GM19395 (cell line): ENCODE results near the gene ZNF629.
"Not testable (repeated sequence)": the region's sequence is repeated elsewhere in the genome, so short reads cannot be mapped to it uniquely, and the experiment has no call there.

ENCODE experiments used
- ATAC-seq: cut with Tn5 transposase; IDR thresholded peaks from one replicate; pipeline ENCODE4 v1.9.1; 2021; ENCODE audit warnings: mild to moderate bottlenecking, moderate library complexity; ENCODE audit not compliant: unreplicated experiment

The ZNF629 gene

GRCh38 chr16:30786936-30787612 lies at the start of gene ZNF629:
Gene ZNF629, minus strand, starts transcription at chr16:30787205. Its CDS starts 2,723 bp downstream, at chr16:30784482.
- ATAC-seq: no peak

DNA sequence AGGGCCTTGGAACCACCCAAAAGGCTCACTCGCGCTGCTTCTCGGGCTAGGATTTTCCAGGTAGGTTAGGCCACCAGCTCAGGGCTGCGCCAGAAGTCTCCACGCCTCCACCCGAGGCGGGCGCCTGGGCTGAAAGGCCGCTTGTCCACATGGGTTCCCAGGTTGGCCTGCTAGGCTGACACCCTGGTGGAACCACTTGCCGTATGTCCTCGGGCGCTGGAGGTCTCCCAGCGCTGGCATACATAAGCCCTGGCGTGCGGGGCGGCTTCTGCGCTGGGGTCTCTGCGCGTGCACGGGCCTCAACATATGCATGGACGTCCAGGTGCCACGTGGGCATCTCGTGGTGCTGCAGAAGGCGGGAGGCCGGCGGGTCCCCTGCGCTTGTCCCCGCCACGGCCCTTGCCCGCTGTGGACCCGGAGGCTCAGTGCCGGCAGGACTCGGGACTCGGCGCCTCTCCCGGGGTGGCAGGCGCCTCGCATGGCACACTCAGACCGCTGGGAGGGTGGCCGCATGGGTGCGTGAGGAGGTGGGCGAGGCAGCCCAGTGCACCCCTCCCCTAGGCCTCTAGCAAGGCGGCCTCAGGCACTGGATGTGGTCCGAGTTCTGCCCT lies 47.2 kb upstream of the ZNF629 start:
- no peak for ATAC-seq

DNA sequence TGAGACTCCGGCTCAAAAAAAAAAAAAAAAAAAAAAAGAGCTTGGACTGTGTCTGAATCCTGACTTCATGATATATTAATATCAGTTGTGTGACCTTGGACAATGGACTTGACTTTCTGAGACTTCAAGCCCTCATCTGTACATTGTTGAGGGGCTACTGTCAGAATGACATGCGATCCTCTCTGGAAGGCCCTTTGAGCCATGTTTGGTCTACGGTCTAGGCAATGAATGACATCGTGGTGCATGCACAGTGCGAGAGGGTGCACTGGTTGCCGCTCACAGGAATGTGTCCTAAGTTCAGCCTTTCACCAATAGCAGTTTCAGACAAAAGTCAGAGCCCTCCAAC lies 43.0 kb upstream of the ZNF629 start:
- no peak for ATAC-seq

DNA sequence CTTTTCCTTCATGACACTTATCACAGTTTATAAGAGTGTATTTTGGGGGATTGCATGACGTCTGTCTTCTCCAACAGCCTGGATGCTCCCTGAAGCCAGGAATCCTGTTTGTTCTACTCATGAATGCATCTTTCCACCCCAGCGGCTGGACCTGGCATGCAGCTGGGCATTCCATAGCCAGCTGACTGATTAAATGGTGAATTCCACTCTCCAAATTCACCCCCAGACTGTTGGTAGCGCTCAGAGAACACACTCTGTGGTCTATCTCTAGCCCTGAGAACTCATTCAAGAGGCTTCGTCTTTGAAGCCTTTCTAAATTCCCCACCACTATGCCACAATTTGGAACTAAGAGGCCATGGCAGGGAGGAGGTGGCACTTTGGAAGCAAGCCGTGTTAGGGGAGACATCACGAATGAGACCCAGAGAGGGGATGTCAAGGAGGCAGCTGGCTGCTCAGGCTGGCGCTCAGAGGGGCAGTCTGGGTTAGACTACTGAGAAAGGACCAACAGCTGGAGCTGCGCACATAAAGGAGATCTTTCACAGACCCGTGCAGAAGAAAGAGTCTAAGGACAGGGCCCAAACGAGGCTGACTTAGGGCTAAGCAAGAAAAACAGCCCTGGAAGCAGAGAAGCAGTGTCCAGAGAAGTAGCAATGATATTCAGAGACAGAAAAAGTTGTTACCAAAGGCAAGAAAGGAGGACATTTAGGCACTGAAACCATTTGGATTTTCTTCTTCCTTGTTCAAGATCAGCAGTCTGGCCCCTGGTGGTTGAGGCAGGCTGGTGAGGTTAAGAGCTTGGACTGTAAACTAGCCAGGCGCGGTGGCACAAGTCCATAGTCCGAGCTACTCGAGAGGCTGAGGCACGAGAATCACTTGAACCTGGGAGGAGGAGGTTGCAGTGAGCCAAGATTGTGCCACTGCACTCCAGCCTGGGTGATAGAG lies 42.4 kb upstream of the ZNF629 start:
- no peak for ATAC-seq

DNA sequence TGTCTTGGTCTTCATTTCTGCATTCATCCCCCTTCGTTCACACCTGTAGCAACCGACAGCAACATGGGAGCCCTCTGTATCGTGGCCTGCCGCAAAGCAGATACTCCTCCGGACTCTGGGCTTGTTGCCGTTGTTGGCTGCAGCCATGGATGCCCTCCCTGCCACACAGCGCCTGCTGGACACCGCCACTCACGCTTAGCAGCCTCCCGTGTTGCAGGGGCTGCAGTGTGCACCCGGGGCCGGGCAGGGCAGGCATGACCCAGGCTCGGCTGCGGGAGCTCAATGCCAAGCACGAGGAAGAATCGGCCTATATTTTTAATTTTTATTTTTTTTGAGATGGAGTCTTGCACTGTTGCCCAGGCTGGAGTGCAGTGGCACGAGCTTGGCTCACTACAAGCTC lies 34.9 kb upstream of the ZNF629 start:
- no peak for ATAC-seq

DNA sequence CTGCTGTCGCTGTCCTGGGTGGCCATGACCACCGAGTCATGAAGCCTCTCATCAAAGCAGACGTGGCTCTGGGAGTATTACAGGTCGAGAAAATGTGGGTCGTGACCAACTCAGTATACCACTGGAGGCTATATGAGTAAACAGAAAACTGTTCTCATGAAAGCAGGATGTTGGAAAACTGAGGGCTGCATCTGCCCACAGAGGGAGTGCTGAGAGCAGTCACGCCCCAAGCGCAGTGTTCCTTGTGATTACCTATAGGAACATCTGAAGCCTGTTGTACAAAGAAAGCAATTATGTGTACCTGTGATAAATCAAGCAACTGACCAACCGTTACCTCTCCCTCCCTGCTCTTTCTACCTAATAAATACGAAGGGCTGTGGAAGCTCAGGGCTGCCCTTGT lies 34.4 kb upstream of the ZNF629 start:
- ATAC-seq: not testable (repeated sequence)

DNA sequence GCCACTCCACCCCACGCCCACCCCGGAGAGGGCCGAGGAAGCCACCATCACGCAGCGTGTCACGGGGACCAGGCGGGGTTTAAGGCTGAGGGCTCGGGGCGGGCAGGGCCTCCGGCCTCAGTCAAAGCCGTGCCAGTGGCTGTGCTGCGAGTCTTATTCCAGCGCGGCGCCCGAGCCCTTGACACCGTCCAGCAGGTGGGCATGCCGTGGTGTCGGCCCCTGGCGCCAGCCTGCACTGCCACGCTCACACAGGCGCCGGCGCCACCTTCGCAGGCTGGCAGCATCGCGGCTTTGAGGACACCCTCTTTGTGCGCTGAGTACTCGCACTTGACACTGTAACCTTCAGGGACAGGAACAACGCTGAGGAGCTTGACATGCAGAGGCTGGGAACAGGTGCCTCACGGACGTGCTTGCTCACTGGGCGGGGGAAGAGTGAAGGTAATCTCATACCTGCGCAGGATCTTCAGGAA lies 34.0 kb upstream of the ZNF629 start:
- ATAC-seq: no peak

DNA sequence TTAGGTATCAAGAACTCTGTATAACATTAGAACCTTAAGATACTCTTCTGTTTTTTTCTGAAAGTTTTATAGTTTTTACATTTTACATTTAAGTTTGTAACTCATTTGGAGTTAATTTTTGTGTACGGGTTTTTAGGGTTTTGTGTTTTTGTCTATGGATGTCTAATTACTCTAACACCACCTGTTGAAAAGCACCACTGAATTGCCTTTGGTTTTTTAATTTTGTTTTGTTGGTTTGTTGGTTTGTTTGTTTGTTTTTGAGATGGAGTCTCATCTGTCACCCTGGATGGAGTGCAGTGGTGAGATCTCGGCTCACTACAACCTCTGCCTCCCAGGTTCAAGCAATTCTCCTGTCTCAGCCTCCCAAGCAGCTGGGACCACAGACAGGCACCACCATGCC lies 29.8 kb upstream of the ZNF629 start:
- no peak for ATAC-seq

GRCh38 chr16:30813821-30814189 lies 26.8 kb upstream of the ZNF629 start:
- ATAC-seq: no peak

DNA sequence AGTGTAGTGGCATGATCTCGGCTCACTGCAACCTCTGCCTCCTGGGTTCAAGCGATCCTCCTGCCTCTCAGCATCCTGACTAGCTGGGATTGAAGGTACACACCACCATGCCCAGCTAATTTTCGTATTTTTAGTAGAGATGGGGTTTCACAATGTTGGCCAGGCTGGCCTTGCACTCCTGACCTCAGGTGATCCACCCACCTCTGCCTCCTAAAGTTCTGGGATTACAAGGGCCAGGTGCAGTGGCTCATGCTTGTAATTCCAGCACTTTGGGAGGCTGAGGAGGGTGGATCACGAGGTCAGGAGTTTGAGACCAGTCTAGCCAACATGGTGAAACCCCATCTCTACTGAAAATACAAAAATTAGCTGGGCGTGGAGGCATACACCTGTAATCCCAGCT lies 22.7 kb upstream of the ZNF629 start:
- not testable (repeated sequence) for ATAC-seq

GRCh38 chr16:30808890-30809426 lies 22.0 kb upstream of the ZNF629 start:
- ATAC-seq: not testable (repeated sequence)

- ATAC-seq: no peak
Observed at GRCh38 chr16:30808146-30808545, 21.1 kb upstream of the ZNF629 start.

DNA sequence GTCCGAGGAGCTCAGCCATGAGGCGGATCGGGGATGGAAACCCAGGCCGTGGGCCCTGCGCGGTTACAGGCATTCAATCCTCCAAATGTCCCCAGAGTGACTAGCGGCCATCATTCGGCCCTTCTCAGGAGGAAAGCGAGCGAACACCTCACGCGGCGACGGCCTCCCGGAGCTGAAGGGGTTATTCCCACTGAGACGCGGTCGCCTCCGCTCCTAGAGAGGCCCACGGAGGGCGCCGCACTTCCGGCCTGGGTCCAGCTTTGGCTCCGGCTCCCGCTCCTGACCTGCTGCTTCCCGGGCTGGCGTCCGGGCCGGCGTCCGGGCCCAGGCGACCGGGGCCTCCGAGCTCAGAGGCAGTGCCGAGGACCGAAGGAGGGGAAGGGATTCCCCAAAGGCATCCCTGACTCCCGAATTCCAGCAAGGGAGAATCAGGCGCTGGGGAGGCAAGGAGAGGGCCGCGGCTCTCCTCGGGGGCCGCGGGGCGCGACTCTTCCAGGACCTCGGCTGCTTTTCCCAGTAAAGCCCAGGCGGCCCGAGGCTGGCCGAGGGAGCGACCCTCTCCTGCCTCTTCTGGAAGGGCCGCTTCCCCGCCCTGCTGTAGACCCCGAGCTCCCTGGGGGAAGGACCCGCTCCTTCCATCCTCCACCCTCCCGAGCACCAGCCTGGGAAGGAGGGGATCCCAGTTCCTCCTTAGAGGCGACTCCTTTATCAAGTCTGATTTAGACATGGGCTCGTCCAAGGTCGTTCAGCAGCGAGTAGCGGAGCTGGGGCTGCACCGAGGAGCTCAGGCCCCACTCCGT lies 18.6 kb upstream of the ZNF629 start:
- peak; percentile 60 for ATAC-seq

GRCh38 chr16:30805056-30805369 lies 18.0 kb upstream of the ZNF629 start:
- no peak for ATAC-seq

- no peak for ATAC-seq
Observed at GRCh38 chr16:30802936-30803335, 15.9 kb upstream of the ZNF629 start.

- ATAC-seq: no peak
Observed at GRCh38 chr16:30797670-30798309, 10.8 kb upstream of the ZNF629 start.

- no peak for ATAC-seq
Observed at GRCh38 chr16:30794634-30795033, 7.6 kb upstream of the ZNF629 start.

GRCh38 chr16:30793508-30794069 lies 6.6 kb upstream of the ZNF629 start:
- ATAC-seq: no peak

GRCh38 chr16:30787613-30788378 lies 791 bp upstream of the ZNF629 start:
- no peak for ATAC-seq
